Loucy (cell line): ENCODE results near the gene SLC28A2.
A peak's percentile ranks its signal among the peaks of the same experiment; 100 is the strongest.

Experiments
- EZH2phosphoT487 ChIP-seq: fragments of 200-600 bp; IDR thresholded peaks from 2 replicates; pipeline ENCODE4 v1.6.1; 2018; ENCODE audit warnings: antibody characterized with exemption, mild to moderate bottlenecking, moderate library complexity, borderline replicate concordance
- TF ChIP-seq, protein P1 (sequence below): fragments of 200-600 bp; sonication (generic); conservative IDR thresholded peaks from 2 replicates; pipeline ENCODE4 v1.5.1; 2014; ENCODE audit warnings: mild to moderate bottlenecking, antibody characterized with exemption, low read length

DNA sequence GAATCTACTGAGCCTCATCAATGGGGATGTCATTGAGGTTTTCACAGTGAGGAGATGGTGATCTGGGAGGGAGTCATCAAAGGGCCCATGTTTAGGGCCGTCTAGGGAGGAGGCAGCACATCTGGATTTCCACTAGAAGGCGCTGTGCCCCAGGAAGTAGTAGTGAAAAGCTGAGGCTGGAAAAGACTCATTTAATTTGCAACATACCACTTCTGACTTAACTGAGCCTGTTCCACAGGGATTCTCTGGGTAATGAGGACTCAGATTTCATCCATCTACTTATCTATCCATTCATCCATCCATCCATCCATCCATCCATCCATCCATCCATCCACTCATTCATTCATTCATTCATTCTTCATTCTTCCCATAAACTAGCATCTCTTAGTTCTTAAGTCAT lies 46.8 kb upstream of the SLC28A2 start:
- TF ChIP-seq, protein P1, sequence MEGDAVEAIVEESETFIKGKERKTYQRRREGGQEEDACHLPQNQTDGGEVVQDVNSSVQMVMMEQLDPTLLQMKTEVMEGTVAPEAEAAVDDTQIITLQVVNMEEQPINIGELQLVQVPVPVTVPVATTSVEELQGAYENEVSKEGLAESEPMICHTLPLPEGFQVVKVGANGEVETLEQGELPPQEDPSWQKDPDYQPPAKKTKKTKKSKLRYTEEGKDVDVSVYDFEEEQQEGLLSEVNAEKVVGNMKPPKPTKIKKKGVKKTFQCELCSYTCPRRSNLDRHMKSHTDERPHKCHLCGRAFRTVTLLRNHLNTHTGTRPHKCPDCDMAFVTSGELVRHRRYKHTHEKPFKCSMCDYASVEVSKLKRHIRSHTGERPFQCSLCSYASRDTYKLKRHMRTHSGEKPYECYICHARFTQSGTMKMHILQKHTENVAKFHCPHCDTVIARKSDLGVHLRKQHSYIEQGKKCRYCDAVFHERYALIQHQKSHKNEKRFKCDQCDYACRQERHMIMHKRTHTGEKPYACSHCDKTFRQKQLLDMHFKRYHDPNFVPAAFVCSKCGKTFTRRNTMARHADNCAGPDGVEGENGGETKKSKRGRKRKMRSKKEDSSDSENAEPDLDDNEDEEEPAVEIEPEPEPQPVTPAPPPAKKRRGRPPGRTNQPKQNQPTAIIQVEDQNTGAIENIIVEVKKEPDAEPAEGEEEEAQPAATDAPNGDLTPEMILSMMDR, result peak; percentile 96
- no peak for TF ChIP-seq EZH2phosphoT487
